Measurements from ENCODE around the gene MRAS. TPM values are rescaled to one million over a fixed set of nuclear protein-coding genes. Genes with fewer than 3 reads are reported as not detected.

Gene MRAS
- total RNA-seq, 4 donors from 2014 or later: 35.6 to 59.2 (median 45.8) TPM

DNA sequence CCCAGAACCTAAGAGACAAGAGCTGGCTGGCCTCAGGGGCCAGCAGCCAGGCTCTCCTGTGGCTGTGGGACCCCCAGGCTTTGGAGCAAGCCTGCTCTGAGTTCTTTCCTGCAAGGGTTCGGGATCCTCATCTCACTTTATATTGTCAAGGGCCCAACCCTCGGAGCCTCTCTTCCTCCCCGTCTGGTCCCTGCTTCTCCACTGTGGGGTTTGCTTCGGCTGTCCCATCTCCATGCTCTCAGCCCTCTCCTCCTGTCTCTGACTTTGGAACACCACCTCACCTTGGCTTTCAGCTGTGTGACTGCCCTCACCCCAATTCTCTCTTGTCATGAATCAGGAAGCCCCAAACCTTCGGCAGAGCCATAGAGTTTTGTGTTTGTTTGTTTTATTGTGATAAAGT is 30.0 kb downstream of the MRAS start:
- TF ChIP-seq POLR2A (IDR thresholded peaks at IDR 0.05; ENCODE audit: low read depth) (no peak), POLR2AphosphoS5 (IDR thresholded peaks at IDR 0.05) (no peak), EP300 (IDR thresholded peaks at IDR 0.05) (no peak)
- TF ChIP-seq, protein P1, sequence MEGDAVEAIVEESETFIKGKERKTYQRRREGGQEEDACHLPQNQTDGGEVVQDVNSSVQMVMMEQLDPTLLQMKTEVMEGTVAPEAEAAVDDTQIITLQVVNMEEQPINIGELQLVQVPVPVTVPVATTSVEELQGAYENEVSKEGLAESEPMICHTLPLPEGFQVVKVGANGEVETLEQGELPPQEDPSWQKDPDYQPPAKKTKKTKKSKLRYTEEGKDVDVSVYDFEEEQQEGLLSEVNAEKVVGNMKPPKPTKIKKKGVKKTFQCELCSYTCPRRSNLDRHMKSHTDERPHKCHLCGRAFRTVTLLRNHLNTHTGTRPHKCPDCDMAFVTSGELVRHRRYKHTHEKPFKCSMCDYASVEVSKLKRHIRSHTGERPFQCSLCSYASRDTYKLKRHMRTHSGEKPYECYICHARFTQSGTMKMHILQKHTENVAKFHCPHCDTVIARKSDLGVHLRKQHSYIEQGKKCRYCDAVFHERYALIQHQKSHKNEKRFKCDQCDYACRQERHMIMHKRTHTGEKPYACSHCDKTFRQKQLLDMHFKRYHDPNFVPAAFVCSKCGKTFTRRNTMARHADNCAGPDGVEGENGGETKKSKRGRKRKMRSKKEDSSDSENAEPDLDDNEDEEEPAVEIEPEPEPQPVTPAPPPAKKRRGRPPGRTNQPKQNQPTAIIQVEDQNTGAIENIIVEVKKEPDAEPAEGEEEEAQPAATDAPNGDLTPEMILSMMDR (IDR thresholded peaks at IDR 0.05): no peak
- 99% methylated on average over 5 of the region's 5 CpGs for WGBS
- Histone ChIP-seq H3K27me3 (no peaks in the 10 kb centered on the region), H3K27ac (replicated peaks in 1 of 4) (no peak overlapping the region), H3K4me1 (peaks cover 33 to 53% (median 40%) of the 10 kb centered on the region in 4 donors), H3K36me3 (peaks cover 0 to 23% (median 11%) of the 10 kb centered on the region in 4 donors), H3K4me3 (no peak overlapping the region), H3K9me3 (no peaks in the 10 kb centered on the region)
- no peak for DNase-seq (ENCODE audit: extremely low spot score)
- intact Hi-C loops (cut with DNase I): no loop called here

DNA sequence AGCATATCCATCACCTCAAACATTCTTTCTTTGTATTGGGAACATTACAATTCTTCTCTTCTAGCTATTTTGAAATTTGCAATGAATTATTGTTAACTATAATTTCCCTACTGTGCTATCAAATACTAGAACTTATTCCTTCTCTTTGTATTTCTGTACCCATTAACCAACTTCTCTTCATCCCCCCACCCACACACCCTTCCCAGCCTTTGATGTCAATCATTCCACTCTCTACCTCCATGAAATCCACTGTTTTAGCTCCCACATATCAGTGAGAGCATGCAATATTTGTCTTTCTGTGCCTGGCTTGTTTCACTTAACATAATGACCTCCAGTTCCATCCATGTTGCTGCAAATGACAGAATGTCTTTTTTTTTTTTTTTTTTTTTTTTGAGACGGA is 30.6 kb downstream of the MRAS start:
- TF ChIP-seq POLR2A (IDR thresholded peaks at IDR 0.05; ENCODE audit: low read depth) (no peak), EP300 (IDR thresholded peaks at IDR 0.05) (no peak), POLR2AphosphoS5 (IDR thresholded peaks at IDR 0.05) (no peak)
- TF ChIP-seq, protein P1 (IDR thresholded peaks at IDR 0.05): no peak
- Histone ChIP-seq H3K4me1 (peaks cover 34 to 57% (median 44%) of the 10 kb centered on the region in 4 donors), H3K27me3 (no peaks in the 10 kb centered on the region), H3K27ac (replicated peaks in 1 of 4) (no peak overlapping the region), H3K9me3 (no peaks in the 10 kb centered on the region), H3K4me3 (no peak overlapping the region), H3K36me3 (peaks cover 0 to 20% (median 11%) of the 10 kb centered on the region in 4 donors)
- intact Hi-C loops (cut with DNase I): no loop called here
- DNase-seq (ENCODE audit: extremely low spot score): no peak
- 100% methylated on average over 1 of the region's 1 CpG for WGBS

DNA sequence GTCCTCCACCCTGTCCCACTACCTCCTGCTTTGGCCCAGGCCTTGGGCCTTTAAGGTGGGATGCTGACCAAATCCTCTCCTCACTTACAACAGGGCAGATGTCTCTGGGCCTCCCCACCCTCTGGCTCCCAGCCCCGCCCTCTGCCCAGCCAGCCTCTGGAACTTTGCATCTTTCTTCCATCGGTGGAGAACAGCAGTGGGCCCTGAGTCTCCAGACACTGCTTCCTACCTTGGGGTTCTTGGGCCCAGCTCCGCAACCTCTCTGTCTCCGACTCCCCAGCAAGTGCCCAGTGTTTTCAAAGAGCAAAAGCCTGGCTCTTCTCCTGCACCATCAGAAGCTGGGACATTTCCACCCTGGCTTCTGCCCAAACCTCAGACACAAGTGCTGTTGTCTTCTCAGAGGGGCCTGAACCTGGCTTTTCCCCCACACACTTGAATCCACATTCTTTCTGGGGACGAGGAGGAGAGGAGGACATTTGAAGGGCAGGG is 33.1 kb downstream of the MRAS start:
- peaks cover 33 to 43% (median 38%) of the 10 kb centered on the region in 4 donors for H3K4me1 ChIP-seq
- TF ChIP-seq, protein P1 (IDR thresholded peaks at IDR 0.05): no peak
- no peak for TF ChIP-seq POLR2A (IDR thresholded peaks at IDR 0.05; ENCODE audit: low read depth)
- intact Hi-C loops (cut with DNase I): no loop called here
- H3K36me3 ChIP-seq: peaks cover 0 to 14% (median 9%) of the 10 kb centered on the region in 4 donors
- H3K27ac ChIP-seq (replicated peaks in 1 of 4): peak overlapping the region; percentile 83 to 86 (median 84)
- 52% methylated on average over 5 of the region's 5 CpGs for WGBS
- H3K9me3 ChIP-seq: no peaks in the 10 kb centered on the region
- H3K4me3 ChIP-seq: no peak overlapping the region
- no peak for DNase-seq (ENCODE audit: extremely low spot score)
- H3K27me3 ChIP-seq: no peaks in the 10 kb centered on the region

DNA sequence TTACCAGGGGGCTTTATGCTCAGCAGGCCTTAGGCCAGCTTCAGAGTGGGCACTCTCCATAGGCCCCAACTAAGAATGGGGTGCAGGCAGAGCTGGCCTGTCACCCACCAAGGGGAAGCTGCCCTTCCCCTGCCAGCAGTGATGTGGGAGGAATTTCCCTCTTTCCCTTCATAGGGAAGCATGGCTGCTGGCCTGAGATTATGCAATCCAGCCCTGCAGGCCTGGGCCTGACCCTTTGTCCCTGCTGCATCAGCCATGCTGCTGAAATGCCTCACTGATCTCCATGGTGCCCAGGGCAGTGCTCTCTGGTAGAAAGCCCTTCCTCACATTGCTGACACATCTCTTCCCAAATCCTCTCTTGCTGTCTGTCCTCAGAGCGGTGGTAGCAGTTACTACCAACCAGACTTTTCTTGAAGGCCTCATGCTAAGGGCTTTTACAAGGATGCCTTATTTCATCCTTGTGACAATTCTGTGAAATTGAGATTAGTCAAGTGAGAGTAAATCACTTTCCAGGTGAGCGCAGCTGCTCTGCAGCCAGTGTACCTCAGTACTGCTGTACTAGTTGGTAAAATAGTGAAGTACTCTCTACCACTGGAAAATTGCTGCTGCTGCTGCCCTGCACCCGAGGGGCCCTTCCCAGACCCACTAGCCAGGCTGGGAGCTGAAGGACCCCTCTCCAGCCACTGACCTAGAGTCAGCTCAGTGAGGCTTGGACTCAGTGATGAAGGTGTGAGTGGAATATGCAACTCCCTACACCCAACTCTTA is 33.8 kb downstream of the MRAS start:
- TF ChIP-seq POLR2A (IDR thresholded peaks at IDR 0.05; ENCODE audit: low read depth) (no peak), POLR2AphosphoS5 (IDR thresholded peaks at IDR 0.05) (peak; percentile 64 to 65)
- intact Hi-C loops (cut with DNase I): no loop called here
- Histone ChIP-seq H3K27me3 (no peaks in the 10 kb centered on the region), H3K36me3 (peaks cover 0 to 14% (median 9%) of the 10 kb centered on the region in 4 donors), H3K9me3 (no peaks in the 10 kb centered on the region), H3K4me1 (peaks cover 26 to 42% (median 33%) of the 10 kb centered on the region in 4 donors), H3K4me3 (no peak overlapping the region), H3K27ac (replicated peaks in 1 of 4) (peak overlapping the region; percentile 83 to 86 (median 84))
- 93% methylated on average over 2 of the region's 3 CpGs for WGBS
- DNase-seq (ENCODE audit: extremely low spot score): no peak

DNA sequence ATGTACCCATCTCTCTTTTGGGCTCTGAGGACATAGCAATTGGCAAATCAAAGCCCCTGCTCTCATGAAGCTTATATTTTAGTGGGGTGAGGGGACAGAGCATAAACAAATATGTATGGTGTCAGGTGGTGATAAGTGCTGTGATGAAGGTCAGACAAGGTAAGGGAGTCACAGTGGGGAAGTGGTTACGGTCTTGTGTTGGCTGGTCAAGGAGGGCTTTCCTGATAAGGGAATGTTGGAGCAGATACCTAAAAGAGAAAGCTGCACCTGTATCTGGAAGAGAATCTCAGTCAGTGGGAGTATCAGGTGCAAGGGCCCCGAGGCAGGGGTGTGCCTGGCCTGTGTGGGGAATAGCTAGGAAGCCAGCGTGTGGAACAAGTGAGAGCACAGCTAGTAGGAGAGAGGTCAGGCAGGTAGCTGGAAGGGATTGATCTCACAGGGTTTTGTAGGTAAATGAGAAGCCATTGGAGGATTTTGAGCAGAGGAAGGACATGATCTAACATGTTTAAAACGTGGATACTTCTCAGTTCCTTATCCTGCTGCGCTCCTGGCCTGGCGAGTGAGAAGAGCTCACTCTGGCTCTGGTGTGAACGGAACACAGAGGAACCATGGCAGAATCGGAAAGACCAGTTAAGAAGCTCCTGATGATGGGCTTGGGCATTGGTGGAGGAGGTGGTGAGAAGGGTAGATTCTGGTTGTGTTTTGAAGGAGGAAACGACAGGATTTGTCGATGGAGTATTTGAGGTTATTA is 35.5 kb downstream of the MRAS start:
- H3K27me3 ChIP-seq: no peaks in the 10 kb centered on the region
- H3K4me3 ChIP-seq: no peak overlapping the region
- TF ChIP-seq EP300 (IDR thresholded peaks at IDR 0.05) (no peak), POLR2AphosphoS5 (IDR thresholded peaks at IDR 0.05) (no peak), POLR2A (IDR thresholded peaks at IDR 0.05; ENCODE audit: low read depth) (no peak)
- TF ChIP-seq, protein P1 (IDR thresholded peaks at IDR 0.05): no peak
- peaks cover 25 to 34% (median 30%) of the 10 kb centered on the region in 4 donors for H3K4me1 ChIP-seq
- DNase-seq (ENCODE audit: extremely low spot score): no peak
- 95% methylated on average over 10 of the region's 10 CpGs for WGBS
- peak overlapping the region in 1 of 4 donors; percentile 11 for H3K27ac ChIP-seq (replicated peaks in 1 of 4)
- H3K9me3 ChIP-seq: no peaks in the 10 kb centered on the region
- peaks cover 0 to 2% (median 0%) of the 10 kb centered on the region in 4 donors for H3K36me3 ChIP-seq
- intact Hi-C loops (cut with DNase I): no loop called here

Data from esophagus muscularis mucosa (tissue), 4 donors.